K562 treated with DMSO at 1 percent for 4 hours (cell line): ENCODE results near the gene CIB1. TPM values are rescaled to one million over a fixed set of nuclear protein-coding genes. Genes with fewer than 3 reads are reported as not detected.

Experiments used
- total RNA-seq: library from RNA; unstranded; fragments of 300-600 nt; gene quantifications from 2 replicates; pipeline ENCODE4 v1.2.3, GENCODE V29; 2022; ENCODE audit not compliant: insufficient read depth

The CIB1 gene
- 126 and 166 TPM in 2 replicates for total RNA-seq

DNA sequence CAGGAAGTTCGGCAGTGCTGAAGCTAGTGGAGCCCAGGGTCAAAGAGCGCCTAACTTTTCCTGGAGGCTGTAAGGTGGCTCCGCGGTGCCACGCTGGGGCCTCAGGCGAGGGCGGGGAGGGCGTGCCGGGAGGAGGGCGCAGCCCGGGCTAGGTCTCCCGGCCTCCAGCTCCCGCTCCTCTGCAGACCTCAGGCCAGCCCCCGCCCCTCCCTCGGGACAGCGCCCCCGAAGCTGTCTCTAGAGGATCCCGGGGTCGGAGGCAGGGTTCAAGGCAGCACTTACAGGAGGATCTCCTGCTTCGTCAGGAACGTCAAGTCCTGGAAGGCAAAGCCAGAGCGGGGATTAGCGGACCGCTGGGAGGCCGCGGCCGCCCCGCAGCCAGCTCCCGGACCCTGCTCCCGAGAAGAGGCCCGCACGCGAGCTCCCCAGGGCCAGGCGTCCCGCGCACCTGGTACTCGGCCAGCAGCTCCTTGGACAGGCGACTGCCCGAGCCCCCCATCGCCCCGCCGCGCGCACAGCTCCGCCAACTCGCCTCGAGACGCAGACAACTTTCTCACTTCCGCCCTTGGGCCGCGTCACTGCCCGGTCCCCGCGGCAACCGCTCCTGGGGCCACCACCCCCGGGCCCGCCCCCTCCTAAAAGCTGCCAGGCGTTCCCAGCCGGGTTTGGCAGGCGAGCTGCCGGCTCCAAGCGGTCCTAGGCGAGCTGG lies at the start of gene CIB1:
Gene CIB1, minus strand, starts transcription at position 555 of the 709 bp plus-strand sequence. Its CDS starts 56 bp downstream, at position 499.

DNA sequence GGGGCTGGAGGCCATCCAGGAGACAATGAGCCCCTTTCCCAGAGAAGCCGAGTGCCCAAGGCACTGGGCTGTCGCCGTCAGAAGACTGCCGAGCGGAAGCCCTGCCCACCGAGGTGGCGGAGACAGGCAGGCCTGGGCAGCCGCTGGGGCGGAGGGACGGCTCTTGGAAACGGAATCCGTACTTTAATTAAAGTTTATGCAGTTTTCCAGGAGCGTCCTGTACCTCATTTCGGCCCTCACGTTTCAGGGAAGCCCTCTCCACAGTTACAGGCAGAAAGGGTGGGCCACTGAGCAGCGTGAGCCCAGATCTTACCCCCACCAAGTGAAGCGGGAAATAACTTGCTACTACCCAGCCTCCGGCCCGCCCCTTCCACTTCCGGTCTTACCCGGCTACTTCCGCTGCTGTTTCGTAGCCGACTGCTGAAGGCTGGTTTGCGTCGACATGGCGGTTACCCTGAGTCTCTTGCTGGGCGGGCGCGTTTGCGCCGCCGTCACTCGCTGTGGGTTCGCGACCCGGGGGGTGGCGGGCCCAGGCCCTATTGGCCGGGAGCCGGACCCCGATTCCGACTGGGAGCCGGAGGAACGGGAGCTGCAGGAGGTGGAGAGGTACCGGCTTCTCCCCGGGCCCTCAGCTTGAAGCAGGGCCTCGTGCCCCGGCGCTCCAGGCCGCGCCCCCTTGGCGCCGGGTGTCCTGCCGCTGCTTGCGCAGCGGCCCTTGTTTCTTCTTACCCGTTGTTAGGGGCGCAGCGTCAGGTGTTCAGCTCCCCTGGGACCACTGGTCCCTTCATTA lies 31.7 kb upstream of the CIB1 start, which contains the start of gene NGRN:
Gene NGRN, plus strand, starts transcription at position 402 of the 790 bp plus-strand sequence. Its CDS starts 41 bp downstream, at position 443.

DNA sequence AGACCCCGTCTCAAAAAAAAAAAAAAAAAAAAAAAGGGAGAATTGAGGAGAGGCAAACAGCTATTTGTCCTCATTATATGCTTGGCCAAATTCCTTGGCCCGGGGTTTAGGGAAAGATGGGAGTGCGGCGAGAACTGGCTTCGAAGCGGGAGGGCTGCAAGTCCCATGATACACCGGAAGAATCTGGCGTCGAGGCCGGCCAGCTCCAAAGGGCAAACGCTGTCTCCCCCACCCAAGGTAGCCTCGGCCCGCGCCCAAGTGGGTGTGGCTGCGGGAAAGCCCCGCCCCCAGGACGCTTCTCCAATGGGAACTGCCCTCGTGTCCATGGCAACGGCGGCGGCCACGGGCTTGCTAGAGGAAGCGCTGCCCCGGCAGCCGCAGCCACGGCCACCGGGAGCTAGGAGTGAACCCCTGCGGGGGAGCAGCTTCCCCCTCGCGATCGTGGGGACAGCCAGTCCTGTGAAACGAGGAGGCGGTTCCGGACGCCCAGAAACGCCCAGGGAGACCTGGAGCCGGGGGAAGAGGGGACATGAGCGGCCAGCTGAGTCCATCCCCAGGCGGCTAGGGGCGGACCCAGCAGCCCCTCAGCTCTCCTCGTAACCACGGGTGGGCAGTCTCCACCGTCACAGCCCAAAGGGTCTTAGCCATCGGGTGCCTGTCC lies 15.6 kb upstream of the CIB1 start, which contains the start of gene TTLL13:
Gene TTLL13, plus strand, starts transcription at position 354 of the 661 bp plus-strand sequence. CDS start 1,075 bp downstream, outside the sequence.

DNA sequence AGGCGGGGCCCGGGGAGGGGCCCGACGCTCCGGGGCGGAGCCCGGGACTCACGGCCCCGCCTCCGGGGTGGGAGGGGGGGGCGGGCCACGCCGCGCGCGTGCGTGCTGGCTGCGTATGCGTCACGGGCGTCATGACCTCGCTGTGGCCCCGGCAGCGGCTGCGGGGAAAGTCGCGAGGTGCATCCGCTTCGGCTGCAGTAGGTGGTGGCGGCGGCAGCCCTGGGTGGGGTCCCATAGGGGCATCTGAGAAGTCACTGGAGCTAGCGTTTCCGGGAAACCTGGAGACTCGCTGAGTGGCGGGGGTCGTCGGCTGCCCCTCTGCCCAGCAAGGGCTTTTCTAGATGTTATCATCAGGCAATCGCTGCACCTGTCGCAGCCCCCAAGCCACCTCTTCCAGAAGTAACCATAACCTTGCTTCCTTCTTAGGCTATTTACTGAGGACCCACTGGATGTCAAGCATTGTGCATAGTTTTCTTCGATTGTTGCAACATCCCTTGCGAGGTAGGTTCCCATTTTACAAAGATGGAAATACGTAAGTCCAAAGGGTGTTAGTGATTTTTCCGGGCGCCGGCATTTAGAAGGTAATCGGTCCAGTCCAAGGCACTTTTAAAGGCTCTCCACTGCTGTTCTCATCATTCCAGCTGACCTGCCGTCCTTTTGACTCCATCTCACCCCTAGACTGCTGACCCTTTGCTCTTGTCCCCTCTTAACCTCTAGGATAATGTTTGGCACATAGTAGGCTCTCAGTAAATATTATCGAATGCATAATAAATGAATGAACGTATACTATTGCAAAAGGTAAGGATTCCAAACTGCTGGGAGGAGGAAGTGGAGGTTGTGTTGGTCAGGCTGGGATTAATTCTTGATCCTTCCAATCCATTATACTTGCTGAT lies 601 bp upstream of the CIB1 start, which contains the start of gene GDPGP1:
Gene GDPGP1, plus strand, starts transcription at position 114 of the 893 bp plus-strand sequence. CDS start 6,700 bp downstream, outside the sequence.

DNA sequence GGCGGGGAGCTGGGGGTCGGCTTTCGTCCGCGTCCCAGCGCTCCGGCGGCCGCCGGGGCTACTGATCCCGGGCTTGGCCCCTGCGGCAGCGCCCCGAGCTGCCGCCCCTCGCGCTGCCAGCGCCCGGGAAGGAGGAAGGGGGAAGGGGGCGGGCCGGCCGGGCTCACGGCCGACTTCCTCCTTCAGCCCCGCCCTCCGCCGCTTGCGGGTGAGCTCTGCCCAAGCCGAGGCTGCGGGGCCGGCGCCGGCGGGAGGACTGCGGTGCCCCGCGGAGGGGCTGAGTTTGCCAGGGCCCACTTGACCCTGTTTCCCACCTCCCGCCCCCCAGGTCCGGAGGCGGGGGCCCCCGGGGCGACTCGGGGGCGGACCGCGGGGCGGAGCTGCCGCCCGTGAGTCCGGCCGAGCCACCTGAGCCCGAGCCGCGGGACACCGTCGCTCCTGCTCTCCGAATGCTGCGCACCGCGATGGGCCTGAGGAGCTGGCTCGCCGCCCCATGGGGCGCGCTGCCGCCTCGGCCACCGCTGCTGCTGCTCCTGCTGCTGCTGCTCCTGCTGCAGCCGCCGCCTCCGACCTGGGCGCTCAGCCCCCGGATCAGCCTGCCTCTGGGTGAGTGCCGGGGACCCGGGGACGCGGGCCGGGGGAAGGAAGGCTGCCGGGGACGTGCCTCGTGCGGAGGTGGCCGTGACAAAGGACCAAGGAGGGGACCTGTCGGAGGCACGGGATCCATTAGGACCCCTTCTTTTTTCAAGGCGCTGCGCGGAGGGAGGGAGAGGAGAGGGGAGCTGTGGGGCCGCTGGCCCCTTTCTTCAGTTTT lies 32.4 kb downstream of the CIB1 start, which contains the start of gene SEMA4B:
Gene SEMA4B, plus strand, starts transcription at position 201 of the 814 bp plus-strand sequence. Its CDS starts 249 bp downstream, at position 450.

Other genes with a start within 250 kb of the CIB1 start
- gene ZNF710, start 232.6 kb downstream of the CIB1 start, total RNA-seq: 7.6 and 8.0 TPM in 2 replicates
- gene IDH2, start 131.5 kb downstream of the CIB1 start, total RNA-seq: 86.0 and 111 TPM in 2 replicates
- 25.2 and 36.5 TPM in 2 replicates for gene SEMA4B, start 32.6 kb downstream of the CIB1 start, total RNA-seq
- gene GDPGP1, start 268 bp upstream of the CIB1 start, total RNA-seq: 1.7 and 4.0 TPM in 2 replicates
- gene TTLL13, start 15.6 kb upstream of the CIB1 start, total RNA-seq: not detected in 2 replicates
- gene NGRN, start 31.7 kb upstream of the CIB1 start, total RNA-seq: 55.7 and 60.1 TPM in 2 replicates
- 0.65 and 1.1 TPM in 2 replicates for gene ZNF774, start 118.3 kb upstream of the CIB1 start, total RNA-seq
- 72.0 and 73.1 TPM in 2 replicates for gene IQGAP1, start 154.3 kb upstream of the CIB1 start, total RNA-seq